IPS DF 6.9 (cell line): Measurements from ENCODE around the gene ITPRID2.

Source experiments
- DNase-seq: peaks from one replicate; pipeline ENCODE4 v3.0.0-alpha.2; 2013; ENCODE audit warnings: low read depth, low spot score
- H3K27ac ChIP-seq: one replicate; pipeline ENCODE4 v1.5.1; 2013; ENCODE audit warnings: low read length, control low read depth
- H3K27me3 ChIP-seq: 2 replicates; pipeline ENCODE4 v1.6.1; 2013; ENCODE audit warnings: mild to moderate bottlenecking, low read length; ENCODE audit not compliant: control insufficient read depth, insufficient read depth
- H3K36me3 ChIP-seq: 2 replicates; pipeline ENCODE4 v1.6.1; 2013; ENCODE audit warnings: low read length; ENCODE audit not compliant: control insufficient read depth, insufficient read depth
- H3K4me1 ChIP-seq: 2 replicates; pipeline ENCODE4 v1.6.1; 2013; ENCODE audit warnings: low read length; ENCODE audit not compliant: control insufficient read depth, insufficient read depth
- H3K4me3 ChIP-seq: 2 replicates; pipeline ENCODE4 v1.5.1; 2013; ENCODE audit warnings: mild to moderate bottlenecking, low read length
- H3K9me3 ChIP-seq: 2 replicates; pipeline ENCODE4 v1.6.1; 2013; ENCODE audit warnings: low read length, inconsistent platforms; ENCODE audit not compliant: control insufficient read depth, insufficient read depth
- WGBS: extraction: QIAGEN DNeasy Blood & Tissue Kit; methylation state at CpG from one replicate; pipeline ENCODE4 v1.1.7; 2013; ENCODE audit warnings: mixed read lengths, missing lambda C conversion rate; ENCODE audit not compliant: insufficient read length, insufficient coverage; 5-methylcytosine and 5-hydroxymethylcytosine counted together

Gene ITPRID2

GRCh38 chr2:181895818-181896217 is 4.3 kb downstream of the ITPRID2 start:
- no peak overlapping the region for H3K4me3 ChIP-seq
- H3K4me1 ChIP-seq, result no peaks in the 10 kb centered on the region
- DNase-seq, result no peak
- no CpG with 5 or more reads among the region's 1 CpG for WGBS
- no peaks in the 10 kb centered on the region for H3K27me3 ChIP-seq
- no peak overlapping the region for H3K27ac ChIP-seq
- H3K9me3 ChIP-seq, result no peaks in the 10 kb centered on the region
- no peaks in the 10 kb centered on the region for H3K36me3 ChIP-seq

DNA sequence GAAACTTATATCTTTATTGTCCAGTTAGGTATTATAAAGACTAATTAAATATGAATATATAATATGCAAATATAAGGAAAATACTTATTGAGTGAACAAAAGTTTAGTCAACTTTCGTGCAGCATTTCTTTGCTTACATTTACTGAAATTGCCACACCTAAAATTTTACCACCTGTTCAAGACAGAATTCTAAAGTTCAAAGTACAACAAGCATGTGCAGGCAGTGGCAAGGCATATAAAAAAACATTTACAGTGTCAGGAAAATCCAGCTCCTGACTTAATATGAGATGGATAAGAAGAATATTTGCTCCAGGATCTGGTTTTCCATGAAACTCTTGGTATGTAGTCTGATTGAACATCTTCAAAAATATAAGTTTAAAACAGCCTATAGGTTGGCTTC is 4.8 kb downstream of the ITPRID2 start:
- no peak overlapping the region for H3K4me3 ChIP-seq
- H3K36me3 ChIP-seq, result no peaks in the 10 kb centered on the region
- no CpG with 5 or more reads among the region's 1 CpG for WGBS
- no peaks in the 10 kb centered on the region for H3K27me3 ChIP-seq
- no peak overlapping the region for H3K27ac ChIP-seq
- no peaks in the 10 kb centered on the region for H3K9me3 ChIP-seq
- no peaks in the 10 kb centered on the region for H3K4me1 ChIP-seq
- no peak for DNase-seq

DNA sequence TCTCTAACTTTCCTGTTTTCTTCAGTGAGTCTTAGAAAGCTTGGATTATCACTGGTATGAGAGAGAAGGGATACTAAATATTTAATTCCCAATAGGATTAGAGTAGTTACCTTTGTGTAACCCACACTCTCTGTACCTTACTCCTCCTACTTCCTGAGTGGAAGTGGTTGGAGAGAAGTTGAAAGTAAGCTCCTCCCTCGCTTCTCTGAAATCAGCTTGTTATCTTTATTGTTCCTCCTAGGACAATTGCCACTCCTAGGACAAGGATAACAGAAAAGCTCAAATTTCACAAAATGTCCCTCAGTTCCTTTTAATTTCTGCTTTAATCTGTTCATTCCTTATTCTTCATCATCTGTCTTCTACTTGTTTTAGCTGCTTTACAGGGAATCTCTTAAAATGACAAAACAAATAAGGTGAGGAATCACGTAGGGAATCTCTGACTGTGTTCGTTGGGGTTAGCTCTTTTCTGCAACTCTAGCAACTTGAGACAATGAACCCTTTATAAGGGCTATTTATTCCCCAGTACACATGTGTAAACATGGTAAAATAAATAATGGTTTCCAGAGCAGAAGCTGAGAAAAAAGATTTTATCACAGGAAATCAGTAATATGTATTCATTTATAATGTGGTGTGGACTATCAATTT is 8.6 kb downstream of the ITPRID2 start:
- no CpG with 5 or more reads among the region's 3 CpGs for WGBS
- no peaks in the 10 kb centered on the region for H3K36me3 ChIP-seq
- DNase-seq, result no peak
- H3K4me3 ChIP-seq, result no peak overlapping the region
- H3K4me1 ChIP-seq, result no peaks in the 10 kb centered on the region
- no peak overlapping the region for H3K27ac ChIP-seq
- H3K9me3 ChIP-seq, result no peaks in the 10 kb centered on the region
- no peaks in the 10 kb centered on the region for H3K27me3 ChIP-seq

GRCh38 chr2:181902625-181903024 is 11.1 kb downstream of the ITPRID2 start:
- H3K4me1 ChIP-seq, result no peaks in the 10 kb centered on the region
- WGBS, result no CpG with 5 or more reads among the region's 3 CpGs
- H3K4me3 ChIP-seq, result no peak overlapping the region
- DNase-seq, result no peak
- H3K9me3 ChIP-seq, result no peaks in the 10 kb centered on the region
- H3K27ac ChIP-seq, result no peak overlapping the region
- H3K36me3 ChIP-seq, result no peaks in the 10 kb centered on the region
- H3K27me3 ChIP-seq, result no peaks in the 10 kb centered on the region

GRCh38 chr2:181904022-181904632 is 12.6 kb downstream of the ITPRID2 start:
- H3K27ac ChIP-seq, result no peak overlapping the region
- H3K4me1 ChIP-seq, result no peaks in the 10 kb centered on the region
- no peak for DNase-seq
- H3K36me3 ChIP-seq, result no peaks in the 10 kb centered on the region
- H3K27me3 ChIP-seq, result no peaks in the 10 kb centered on the region
- no peak overlapping the region for H3K4me3 ChIP-seq
- no peaks in the 10 kb centered on the region for H3K9me3 ChIP-seq
- WGBS, result 100% methylated on average over 2 of the region's 2 CpGs

- Histone ChIP-seq H3K4me3 (no peak overlapping the region), H3K4me1 (no peaks in the 10 kb centered on the region), H3K36me3 (no peaks in the 10 kb centered on the region), H3K27me3 (no peaks in the 10 kb centered on the region), H3K27ac (no peak overlapping the region), H3K9me3 (no peaks in the 10 kb centered on the region)
- no peak for DNase-seq
These were observed 15.5 kb downstream of the ITPRID2 start for GRCh38 chr2:181907057-181907456.

DNA sequence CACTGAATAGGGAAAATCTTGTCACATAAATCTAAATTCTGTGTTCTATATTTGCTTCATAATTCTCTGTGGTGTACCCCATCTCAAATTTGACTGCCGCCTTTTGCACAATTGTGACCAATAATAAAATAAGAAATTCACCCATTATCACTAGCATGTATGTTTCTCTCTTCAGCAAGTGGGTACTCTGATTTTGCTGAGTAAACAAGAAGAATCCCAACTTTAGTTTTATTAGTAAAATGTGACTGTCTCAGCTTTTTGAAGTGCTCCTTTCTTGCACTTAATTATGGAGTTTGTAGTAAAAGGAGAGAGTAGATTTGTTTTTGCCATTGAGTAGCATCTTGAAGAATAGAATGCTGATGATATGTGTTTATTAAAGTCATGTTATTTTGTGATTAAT is 16.1 kb downstream of the ITPRID2 start:
- Histone ChIP-seq H3K9me3 (no peaks in the 10 kb centered on the region), H3K27ac (no peak overlapping the region), H3K27me3 (no peaks in the 10 kb centered on the region), H3K36me3 (no peaks in the 10 kb centered on the region), H3K4me1 (no peaks in the 10 kb centered on the region), H3K4me3 (no peak overlapping the region)
- no peak for DNase-seq
- WGBS, result no CpG with 5 or more reads among the region's 1 CpG

DNA sequence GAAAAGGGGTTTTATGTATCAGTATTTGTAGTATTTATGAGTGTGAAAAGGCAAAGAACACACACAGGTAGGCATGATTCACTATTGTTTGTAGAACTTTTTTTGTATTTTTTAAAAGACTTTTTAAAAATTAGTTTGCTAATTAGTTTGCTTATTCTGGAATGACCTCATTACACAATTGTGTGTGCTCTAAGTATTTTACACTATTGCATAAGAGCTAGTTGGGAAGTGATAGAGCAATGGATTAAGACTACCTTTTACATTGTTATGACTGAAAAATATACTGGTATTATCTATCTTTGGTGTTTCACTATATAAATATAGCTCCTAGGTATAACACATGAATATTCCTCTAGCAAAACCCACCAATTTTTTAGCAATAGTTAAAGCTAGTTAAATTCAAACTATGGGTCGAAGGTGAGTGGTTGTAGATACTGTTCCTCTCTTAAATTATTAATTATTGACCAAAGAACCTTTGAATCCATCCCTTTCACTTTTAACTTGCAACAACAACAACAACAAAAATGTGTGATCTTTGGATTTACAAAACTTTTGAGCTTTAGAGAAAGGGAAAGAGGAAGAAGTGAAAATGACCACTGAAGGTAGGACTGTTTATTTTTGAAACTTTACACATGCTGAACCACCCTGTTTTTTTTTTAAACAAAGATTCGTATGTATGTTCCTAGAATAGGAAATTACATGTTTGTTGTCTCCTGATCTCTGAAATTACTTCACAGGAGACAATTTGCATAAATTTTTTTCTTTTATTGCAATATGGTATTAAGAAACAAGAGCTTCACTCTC is 18.7 kb downstream of the ITPRID2 start:
- no CpG with 5 or more reads among the region's 2 CpGs for WGBS
- H3K36me3 ChIP-seq, result 0 out of 2 replicates have a peak, but pooled peaks cover 1% of the 10 kb centered on the region
- no peaks in the 10 kb centered on the region for H3K4me1 ChIP-seq
- no peak overlapping the region for H3K4me3 ChIP-seq
- no peak for DNase-seq
- H3K9me3 ChIP-seq, result no peaks in the 10 kb centered on the region
- no peak overlapping the region for H3K27ac ChIP-seq
- H3K27me3 ChIP-seq, result no peaks in the 10 kb centered on the region

DNA sequence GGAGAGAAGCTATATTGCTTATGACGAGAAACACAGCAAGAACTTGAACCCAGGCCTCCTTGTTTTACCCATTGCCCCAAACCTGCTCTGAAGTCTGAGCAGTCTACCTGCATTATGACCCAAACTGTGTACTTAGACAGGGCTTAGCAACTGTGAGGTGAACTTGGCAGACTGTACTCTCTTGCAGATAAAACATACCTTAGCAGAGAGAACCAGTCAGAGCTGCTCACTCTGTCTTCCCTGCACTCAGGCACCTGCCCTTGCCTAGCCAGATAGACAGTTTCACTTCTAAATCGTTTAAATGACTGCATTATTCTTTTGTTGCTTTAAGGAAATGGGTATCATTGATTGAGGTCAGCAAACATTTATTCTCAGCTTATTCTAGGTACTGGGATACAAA is 20.3 kb downstream of the ITPRID2 start:
- H3K9me3 ChIP-seq, result no peaks in the 10 kb centered on the region
- H3K4me1 ChIP-seq, result no peaks in the 10 kb centered on the region
- peaks cover 3% of the 10 kb centered on the region; the same call in 1 of the 2 replicates for H3K36me3 ChIP-seq
- H3K4me3 ChIP-seq, result no peak overlapping the region
- no CpG with 5 or more reads among the region's 2 CpGs for WGBS
- H3K27me3 ChIP-seq, result no peaks in the 10 kb centered on the region
- no peak for DNase-seq
- no peak overlapping the region for H3K27ac ChIP-seq

GRCh38 chr2:181915102-181915501 is 23.6 kb downstream of the ITPRID2 start:
- H3K9me3 ChIP-seq, result no peaks in the 10 kb centered on the region
- H3K4me1 ChIP-seq, result no peaks in the 10 kb centered on the region
- peaks cover 3% of the 10 kb centered on the region; the same call in 1 of the 2 replicates for H3K36me3 ChIP-seq
- no CpG with 5 or more reads among the region's 1 CpG for WGBS
- no peaks in the 10 kb centered on the region for H3K27me3 ChIP-seq
- H3K27ac ChIP-seq, result no peak overlapping the region
- H3K4me3 ChIP-seq, result no peak overlapping the region
- no peak for DNase-seq
